GM23338 (cell line): ENCODE results near the gene TRIM31. TPM values are rescaled to one million over a fixed set of nuclear protein-coding genes. Genes with fewer than 3 reads are reported as not detected.

Experiments
- ATAC-seq: fragments of 200-7000 bp; cut with Tn5 transposase; 3 replicates; pipeline ENCODE4 v1.9.1; 2020
- DNase-seq: peaks from one replicate; pipeline ENCODE4 v3.0.0-alpha.2; 2015; ENCODE audit warnings: low spot score
- H2AFZ ChIP-seq: fragments of 200-600 bp; sonication (generic); 2 replicates; pipeline ENCODE4 v1.8.0; 2016; ENCODE audit warnings: antibody characterized with exemption, mild to moderate bottlenecking, moderate library complexity
- H3F3A ChIP-seq: fragments of 200-600 bp; sonication (generic); replicated peaks from 2 replicates; pipeline ENCODE4 v1.8.0; 2017; ENCODE audit warnings: antibody characterized with exemption, mixed run types, low read depth
- H3K27ac ChIP-seq: fragments of 200-600 bp; sonication (generic); 2 replicates; pipeline ENCODE4 v1.6.1; 2016; ENCODE audit warnings: low read depth
- H3K27me3 ChIP-seq: fragments of 200-600 bp; sonication (generic); 2 replicates; pipeline ENCODE4 v1.8.0; 2016; ENCODE audit warnings: mild to moderate bottlenecking, mixed run types, moderate library complexity; ENCODE audit not compliant: insufficient read depth
- H3K36me3 ChIP-seq: fragments of 200-600 bp; sonication (generic); 2 replicates; pipeline ENCODE4 v1.8.0; 2016; ENCODE audit warnings: mild to moderate bottlenecking; ENCODE audit not compliant: insufficient read depth
- H3K4me1 ChIP-seq: fragments of 200-600 bp; sonication (generic); 2 replicates; pipeline ENCODE4 v1.8.0; 2016; ENCODE audit warnings: mild to moderate bottlenecking, moderate library complexity; ENCODE audit not compliant: insufficient read depth
- H3K4me2 ChIP-seq: fragments of 200-600 bp; sonication (generic); 2 replicates; pipeline ENCODE4 v1.7.1; 2017; ENCODE audit warnings: mixed run types
- H3K4me3 ChIP-seq: fragments of 200-600 bp; sonication (generic); 2 replicates; pipeline ENCODE4 v1.6.1; 2016; ENCODE audit warnings: mixed run types
- H3K79me2 ChIP-seq: fragments of 200-600 bp; sonication (generic); replicated peaks from 2 replicates; pipeline ENCODE4 v1.8.0; 2017; ENCODE audit warnings: mild to moderate bottlenecking; ENCODE audit not compliant: insufficient read depth
- H3K9me2 ChIP-seq: fragments of 200-600 bp; sonication (generic); 2 replicates; pipeline ENCODE4 v1.8.0; 2017; ENCODE audit not compliant: insufficient read depth
- H4K20me1 ChIP-seq: fragments of 200-600 bp; sonication (generic); replicated peaks from 2 replicates; pipeline ENCODE4 v1.8.0; 2017; ENCODE audit warnings: mild to moderate bottlenecking; ENCODE audit not compliant: insufficient read depth
- H3K27ac Mint-ChIP-seq: 2 replicates; pipeline ENCODE4 v1.8.0; 2020; ENCODE audit warnings: inconsistent platforms, mild to moderate bottlenecking, moderate library complexity, mixed read lengths
- H3K27me3 Mint-ChIP-seq: 3 replicates; pipeline ENCODE4 v1.8.0; 2022; ENCODE audit warnings: low read depth, mild to moderate bottlenecking, moderate library complexity, mixed read lengths, inconsistent platforms; ENCODE audit not compliant: insufficient read depth, poor library complexity
- H3K36me3 Mint-ChIP-seq: 3 replicates; pipeline ENCODE4 v1.8.0; 2021; ENCODE audit warnings: low read depth, mild to moderate bottlenecking, inconsistent platforms, moderate library complexity, mixed read lengths
- H3K4me1 Mint-ChIP-seq: 3 replicates; pipeline ENCODE4 v1.8.0; 2020; ENCODE audit warnings: mild to moderate bottlenecking, inconsistent platforms, mixed read lengths
- H3K4me3 Mint-ChIP-seq: 3 replicates; pipeline ENCODE4 v1.8.0; 2021; ENCODE audit warnings: moderate library complexity, mild to moderate bottlenecking, inconsistent platforms, mixed read lengths
- H3K9me3 Mint-ChIP-seq: 3 replicates; pipeline ENCODE4 v1.8.0; 2020; ENCODE audit warnings: moderate library complexity, mild to moderate bottlenecking, inconsistent platforms, mixed read lengths
- CTCF ChIP-seq, 2 experiments: fragments of 200-600 bp in 1 of 2; sonication (generic) in 1 of 2; conservative IDR thresholded peaks; 2 replicates each; pipeline versions ENCODE4 v1.5.1 to v1.6.1; 2016 to 2017; ENCODE audit warnings: antibody characterized with exemption in 2 of 2, low read depth in 2 of 2, mild to moderate bottlenecking in 2 of 2, moderate library complexity in 1 of 2
- ETS1 ChIP-seq: IDR thresholded peaks from 2 replicates; pipeline ENCODE4 v1.6.1; 2016; ENCODE audit warnings: antibody characterized with exemption
- EZH2phosphoT487 ChIP-seq: fragments of 200-600 bp; sonication (generic); IDR thresholded peaks from one replicate; pipeline ENCODE4 v1.8.1; 2018; ENCODE audit warnings: antibody characterized with exemption; ENCODE audit not compliant: unreplicated experiment
- POLR2AphosphoS5 ChIP-seq: IDR thresholded peaks from 2 replicates; pipeline ENCODE4 v1.6.1; 2016; ENCODE audit warnings: antibody characterized with exemption, low read depth
- REST ChIP-seq: IDR thresholded peaks from one replicate; pipeline ENCODE4 v1.6.1; 2018; ENCODE audit warnings: antibody characterized with exemption; ENCODE audit not compliant: unreplicated experiment
- ZNF114 ChIP-seq: fragments of 250-450 bp; sonication (Bioruptor Pico); IDR thresholded peaks from 2 replicates; pipeline ENCODE4 v1.5.0; 2020; ENCODE audit warnings: mild to moderate bottlenecking, moderate library complexity
- ZNF462 ChIP-seq: fragments of 250-450 bp; sonication (Bioruptor Pico); IDR thresholded peaks from 2 replicates; pipeline ENCODE4 v1.5.0; 2020; ENCODE audit warnings: mild to moderate bottlenecking, moderate library complexity
- polyA plus RNA-seq: library from polyadenylated mRNA; unstranded; fragments of >200 nt; fragmentation: Nextera tagmentation; extraction: Ambion mirVana; gene quantifications from 2 replicates; pipeline ENCODE4 v1.2.1, GENCODE V29; 2016
- total RNA-seq: library from RNA; depleted of rRNA; stranded (reverse); fragments of >200 nt; shearing (Covaris generic); gene quantifications from 2 replicates; pipeline ENCODE4 v1.2.3, GENCODE V29; 2014

TRIM31 gene
- total and polyA plus RNA-seq, 2 experiments from 2014 or later = 0.26 TPM; not detected in 1

- TF ChIP-seq ZNF462 = no peak
Measured at GRCh38 chr6:30102414-30102969, 10.4 kb downstream of the TRIM31 start (continued).

GRCh38 chr6:30101444-30102413, 11.2 kb downstream of the TRIM31 start:
- Histone ChIP-seq H3K27ac (no peak overlapping the region), H3K27me3 (peaks cover 91% of the 10 kb centered on the region), H3K4me2 (peak overlapping the region; percentile 93), H3K36me3 (no peaks in the 10 kb centered on the region), H3K9me2 (no peaks in the 10 kb centered on the region), H2AFZ (peak overlapping the region; percentile 99), H3K79me2 (no peaks in the 10 kb centered on the region), H3F3A (peaks cover 5% of the 10 kb centered on the region; the same call in 1 of the 2 replicates), H4K20me1 (no peaks in the 10 kb centered on the region), H3K4me1 (peaks cover 28% of the 10 kb centered on the region), H3K4me3 (peak overlapping the region; percentile 78)
- H3K36me3 Mint-ChIP-seq = no peaks in the 10 kb centered on the region; the same call in 2 of the 3 replicates
- peak overlapping the region; percentile 81 for H3K4me3 Mint-ChIP-seq
- no peaks in the 10 kb centered on the region; the same call in 2 of the 3 replicates for H3K9me3 Mint-ChIP-seq
- no peak overlapping the region for H3K27ac Mint-ChIP-seq
- peak; percentile 80 for ATAC-seq
- DNase-seq = peak; percentile 96
- peaks cover 34% of the 10 kb centered on the region for H3K4me1 Mint-ChIP-seq
- peaks cover 72% of the 10 kb centered on the region for H3K27me3 Mint-ChIP-seq
- no peak for TF ChIP-seq EZH2phosphoT487
- no peak for TF ChIP-seq ZNF114 (CRISPR knock-in tag)
- no peak for TF ChIP-seq ETS1
- no peak for TF ChIP-seq REST
- TF ChIP-seq POLR2AphosphoS5 = peak; percentile 68
- 0 out of 4 replicates have a peak, but pooled peaks of 1 of the 2 experiments have one; percentile 12 for TF ChIP-seq CTCF (conservative IDR thresholded peaks at IDR 0.05; ENCODE audit: low read depth in 2 of 2)
